HG02943 (cell line): ENCODE data around the gene GLUD1.
"Not testable (repeated sequence)": the region's sequence is repeated elsewhere in the genome, so short reads cannot be mapped to it uniquely, and the experiment has no call there.

ENCODE experiments used
- ATAC-seq: cut with Tn5 transposase; IDR thresholded peaks from one replicate; pipeline ENCODE4 v1.9.1; 2021; ENCODE audit warnings: mild to moderate bottlenecking, low read depth, moderate library complexity; ENCODE audit not compliant: unreplicated experiment

GLUD1 gene

GRCh38 chr10:87092376-87092860 lies 2.2 kb downstream of the GLUD1 start:
- no peak for ATAC-seq

- ATAC-seq, result no peak
Observed at GRCh38 chr10:87090779-87091178, 3.9 kb downstream of the GLUD1 start.

GRCh38 chr10:87089746-87090145 lies 4.9 kb downstream of the GLUD1 start:
- ATAC-seq, result no peak

- no peak for ATAC-seq
Observed at GRCh38 chr10:87085537-87085936, 9.1 kb downstream of the GLUD1 start.

GRCh38 chr10:87084291-87084782 lies 10.3 kb downstream of the GLUD1 start:
- not testable (repeated sequence) for ATAC-seq

DNA sequence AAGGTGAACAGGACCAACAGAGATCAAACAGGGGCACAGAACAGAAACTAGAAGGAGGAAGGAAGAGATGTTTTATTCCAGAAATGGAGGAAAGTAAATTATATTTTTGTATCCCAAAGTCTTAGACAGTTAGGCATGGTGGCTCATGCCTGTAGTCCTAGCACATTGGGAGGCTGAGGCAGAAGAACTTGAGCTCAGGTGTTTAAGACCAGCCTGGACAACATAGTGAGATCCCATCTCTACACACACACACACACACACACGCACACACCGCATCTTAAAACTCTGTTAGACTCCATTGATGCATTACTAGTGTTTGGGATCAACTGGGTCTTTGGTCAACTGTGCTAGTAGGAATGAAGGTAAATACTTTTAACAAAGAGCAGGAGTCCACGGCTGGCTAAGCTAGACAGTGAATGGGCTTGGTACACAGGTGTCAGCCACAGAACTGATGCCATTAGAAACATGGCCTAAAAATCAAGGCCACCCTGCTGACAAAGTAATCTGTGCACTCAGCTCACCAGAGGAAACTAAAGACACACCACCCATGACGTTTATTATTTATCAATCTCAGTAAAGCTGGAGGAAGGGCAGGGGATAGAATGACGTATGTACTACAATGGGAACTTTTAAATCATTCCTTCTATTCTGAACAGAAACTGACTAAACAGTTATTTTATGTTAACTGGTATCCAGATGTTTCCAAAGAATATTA lies 10.9 kb downstream of the GLUD1 start:
- ATAC-seq, result not testable (repeated sequence)

DNA sequence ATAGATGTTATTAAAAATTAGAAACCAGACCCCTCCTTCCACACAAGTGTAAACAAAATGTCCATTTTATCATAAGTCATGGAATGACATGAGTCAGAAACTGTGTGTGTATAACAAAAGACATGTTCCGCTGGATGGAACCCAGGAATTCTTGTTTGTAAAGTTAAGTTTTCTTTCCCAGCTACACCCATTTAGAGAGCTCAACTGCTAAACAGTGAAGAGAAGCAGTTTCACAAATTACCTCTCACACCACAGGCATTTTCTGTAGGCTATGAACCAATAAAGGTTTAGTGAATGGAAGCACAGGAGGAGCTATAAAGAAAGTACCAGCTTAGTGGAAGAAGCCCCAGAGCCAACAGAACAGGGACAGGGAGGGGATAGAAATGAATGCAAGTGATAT lies 12.4 kb downstream of the GLUD1 start:
- ATAC-seq, result not testable (repeated sequence)

DNA sequence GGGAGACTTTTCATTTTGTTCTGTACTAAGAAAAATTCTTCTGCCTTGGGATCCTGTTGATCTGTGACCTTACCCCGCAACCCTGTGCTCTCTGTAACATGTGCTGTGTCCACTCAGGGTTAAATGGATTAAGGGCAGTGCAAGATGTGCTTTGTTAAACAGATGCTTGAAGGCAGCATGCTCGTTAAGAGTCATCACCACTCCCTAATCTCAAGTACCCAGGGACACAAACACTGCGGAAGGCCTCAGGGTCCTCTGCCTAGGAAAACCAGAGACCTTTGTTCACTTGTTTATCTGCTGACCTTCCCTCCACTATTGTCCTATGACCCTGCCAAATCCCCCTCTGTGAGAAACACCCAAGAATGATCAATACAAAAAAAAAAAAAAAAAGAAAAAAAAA lies 13.1 kb downstream of the GLUD1 start:
- not testable (repeated sequence) for ATAC-seq

DNA sequence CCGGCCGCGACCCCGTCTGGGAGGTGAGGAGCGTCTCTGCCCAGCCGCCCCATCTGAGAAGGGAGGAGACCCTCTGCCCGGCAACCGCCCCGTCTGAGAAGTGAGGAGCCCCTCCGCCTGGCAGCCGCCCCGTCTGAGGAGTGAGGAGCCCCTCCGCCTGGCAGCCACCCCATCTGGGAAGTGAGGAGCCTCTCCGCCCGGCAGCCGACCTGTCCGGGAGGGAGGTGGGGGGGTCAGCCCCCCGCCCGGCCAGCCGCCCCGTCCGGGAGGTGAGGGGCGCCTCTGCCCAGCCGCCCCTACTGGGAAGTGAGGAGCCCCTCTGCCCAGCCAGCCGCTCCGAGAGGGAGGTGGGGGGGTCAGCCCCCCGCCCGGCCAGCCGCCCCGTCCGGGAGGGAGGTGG lies 14.0 kb downstream of the GLUD1 start:
- ATAC-seq, result not testable (repeated sequence)

- no peak for ATAC-seq
Observed at GRCh38 chr10:87079106-87079836, 15.4 kb downstream of the GLUD1 start.

GRCh38 chr10:87076421-87076820 lies 18.2 kb downstream of the GLUD1 start:
- ATAC-seq, result not testable (repeated sequence)

GRCh38 chr10:87072449-87072848 lies 22.2 kb downstream of the GLUD1 start:
- no peak for ATAC-seq

GRCh38 chr10:87068281-87068680 lies 26.4 kb downstream of the GLUD1 start:
- no peak for ATAC-seq

DNA sequence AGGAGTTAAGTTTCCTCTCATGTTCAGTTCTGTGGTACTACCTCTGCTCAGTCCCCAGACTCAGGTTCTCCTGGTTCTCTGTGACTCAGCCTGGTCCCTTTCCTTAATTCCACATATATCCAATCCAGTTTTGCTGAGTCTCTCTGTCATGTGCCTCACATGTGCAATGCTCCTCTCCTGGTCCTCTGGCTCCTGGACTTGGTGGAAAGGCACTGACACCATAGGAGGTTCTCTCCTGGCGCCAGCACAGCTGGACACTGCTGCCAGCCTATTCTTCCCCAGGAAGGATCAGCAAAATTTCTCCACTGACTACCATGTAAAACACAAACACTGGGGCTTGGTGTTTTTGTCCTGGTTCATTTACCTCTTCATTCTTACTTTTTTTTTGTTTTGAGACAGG lies 27.8 kb downstream of the GLUD1 start:
- no peak for ATAC-seq

- no peak for ATAC-seq
Observed at GRCh38 chr10:87066178-87066577, 28.5 kb downstream of the GLUD1 start.

GRCh38 chr10:87064651-87065050 lies 30.0 kb downstream of the GLUD1 start:
- ATAC-seq, result no peak

GRCh38 chr10:87060280-87060928 lies 34.2 kb downstream of the GLUD1 start:
- ATAC-seq, result no peak

- no peak for ATAC-seq
Observed at GRCh38 chr10:87059401-87059800, 35.2 kb downstream of the GLUD1 start.

GRCh38 chr10:87058171-87058570 lies 36.5 kb downstream of the GLUD1 start:
- ATAC-seq, result no peak

GRCh38 chr10:87054373-87055295 lies 40.0 kb downstream of the GLUD1 start:
- ATAC-seq, result no peak
